HS-5 (cell line): ENCODE measurements around the gene RAP1GAP2.
"Not testable (repeated sequence)": the region's sequence is repeated elsewhere in the genome, so short reads cannot be mapped to it uniquely, and the experiment has no call there.

Experiments
- DNase-seq: peaks from one replicate; pipeline ENCODE4 v3.0.0-alpha.2; 2012; ENCODE audit warnings: low read depth

Gene RAP1GAP2

DNA sequence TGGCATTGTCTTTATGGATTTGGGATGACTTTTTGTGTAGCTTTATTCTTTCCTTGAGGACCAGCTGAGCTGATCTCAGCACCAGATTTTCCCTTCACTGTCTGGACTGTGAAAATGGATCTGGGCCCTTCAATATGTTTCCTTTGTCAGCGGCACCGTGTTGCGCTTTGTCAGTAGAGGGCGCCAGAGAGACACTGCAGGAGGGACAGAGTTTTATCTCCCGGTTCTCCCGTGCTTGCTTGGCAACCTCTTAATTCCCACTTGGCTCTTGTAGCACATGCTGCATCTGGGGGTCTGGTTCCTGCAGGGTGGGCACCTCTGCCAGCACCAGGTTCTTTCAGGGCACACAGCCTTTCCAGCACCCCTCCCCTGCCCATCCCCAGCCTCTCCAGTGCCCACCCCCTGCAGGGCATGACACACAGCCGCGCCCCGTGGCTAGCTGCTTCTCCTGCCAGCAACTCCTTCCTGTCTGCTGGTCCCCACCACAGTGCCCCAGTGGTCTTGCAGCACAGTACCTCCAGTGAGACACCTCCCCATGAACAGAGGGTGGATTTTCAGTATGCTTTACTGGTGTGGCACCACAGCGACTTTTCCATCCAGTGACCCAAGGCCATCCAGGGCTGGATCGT is 247.6 kb downstream of the RAP1GAP2 start:
- DNase-seq = no peak

DNA sequence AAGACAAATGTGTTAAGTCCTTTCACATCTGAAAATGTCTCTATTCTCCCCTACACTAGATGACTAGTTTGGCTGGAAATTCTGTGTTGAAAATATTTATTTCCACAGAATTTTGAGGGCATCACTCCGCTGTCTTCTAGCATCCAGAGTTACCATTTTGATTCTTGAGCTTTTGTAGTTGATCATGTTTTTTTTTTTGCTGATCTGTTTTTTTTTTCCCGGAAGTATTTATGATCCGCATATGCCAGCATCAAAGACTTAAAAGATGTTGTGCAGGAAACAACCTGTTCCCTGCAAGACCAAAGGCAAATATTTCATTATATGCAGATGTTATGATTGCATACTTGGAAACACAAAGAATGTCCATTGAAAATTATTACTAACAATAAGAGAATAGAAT is 250.5 kb downstream of the RAP1GAP2 start:
- no peak for DNase-seq

DNA sequence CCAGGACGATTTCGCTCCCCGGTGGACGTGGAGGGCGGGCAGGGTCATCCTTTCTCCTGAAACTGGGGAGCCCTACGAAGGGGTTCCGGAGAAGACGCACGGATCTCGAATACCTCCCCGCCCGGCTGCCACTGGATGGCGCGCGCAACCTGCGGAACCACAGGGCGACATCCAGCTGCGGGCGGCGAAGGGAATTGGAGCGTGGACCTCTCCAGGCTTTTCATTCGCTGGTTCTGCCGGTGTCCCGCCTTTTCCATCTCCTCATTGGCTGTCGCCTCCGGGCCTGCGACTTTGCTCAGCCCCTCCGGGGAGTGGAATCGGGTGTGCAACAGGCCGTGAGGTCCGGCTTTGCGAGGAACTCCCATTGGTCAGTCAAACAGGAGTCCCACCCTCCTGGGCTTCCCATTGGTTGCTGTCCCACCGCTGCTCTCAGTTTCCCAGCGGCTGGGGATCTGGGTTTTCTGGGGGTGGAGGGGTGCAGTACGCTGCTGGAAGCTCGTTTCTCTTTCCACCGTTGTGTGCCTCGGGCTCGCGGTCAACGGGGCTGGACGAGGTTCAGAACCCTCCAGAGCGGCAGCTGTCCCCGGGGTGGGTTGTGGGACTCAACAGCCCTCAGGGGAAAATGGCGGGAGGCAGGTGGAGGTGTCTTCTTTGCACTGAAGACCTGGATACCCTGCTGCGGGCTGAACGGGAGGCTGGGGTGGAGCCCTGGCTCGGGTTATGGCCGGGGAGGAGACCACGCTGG is 252.7 kb downstream of the RAP1GAP2 start:
- DNase-seq = peak; percentile 91

DNA sequence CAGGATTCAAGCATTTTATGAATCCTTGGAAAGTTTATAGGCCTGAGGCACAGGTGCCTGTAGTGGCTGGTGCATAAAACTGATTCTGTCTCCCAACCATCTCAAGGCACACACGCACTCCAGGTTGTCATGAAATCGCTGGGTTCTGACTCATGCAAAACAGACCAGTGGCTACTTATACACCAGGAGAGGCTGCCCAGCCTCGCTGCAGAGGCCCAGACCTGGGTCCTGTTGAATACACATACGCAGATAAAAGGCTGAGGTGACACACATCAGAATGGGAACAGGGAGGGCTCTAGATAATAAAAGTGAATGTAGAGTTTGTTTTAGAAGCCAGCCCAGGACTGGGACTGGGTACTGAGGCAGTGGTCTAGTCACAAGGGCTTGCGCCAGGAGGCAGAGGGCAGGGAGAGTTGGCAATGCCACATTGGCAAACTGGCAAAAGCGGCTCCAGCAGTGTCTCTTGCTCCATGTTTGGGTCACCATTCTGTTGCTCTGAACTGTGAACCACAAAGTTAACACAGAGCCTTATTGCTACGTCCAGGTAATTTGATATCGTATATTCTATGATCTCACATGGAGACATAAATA is 253.6 kb downstream of the RAP1GAP2 start:
- no peak for DNase-seq

- DNase-seq = not testable (repeated sequence)
Measured at GRCh38 chr17:3054868-3055267, 258.6 kb downstream of the RAP1GAP2 start.

DNA sequence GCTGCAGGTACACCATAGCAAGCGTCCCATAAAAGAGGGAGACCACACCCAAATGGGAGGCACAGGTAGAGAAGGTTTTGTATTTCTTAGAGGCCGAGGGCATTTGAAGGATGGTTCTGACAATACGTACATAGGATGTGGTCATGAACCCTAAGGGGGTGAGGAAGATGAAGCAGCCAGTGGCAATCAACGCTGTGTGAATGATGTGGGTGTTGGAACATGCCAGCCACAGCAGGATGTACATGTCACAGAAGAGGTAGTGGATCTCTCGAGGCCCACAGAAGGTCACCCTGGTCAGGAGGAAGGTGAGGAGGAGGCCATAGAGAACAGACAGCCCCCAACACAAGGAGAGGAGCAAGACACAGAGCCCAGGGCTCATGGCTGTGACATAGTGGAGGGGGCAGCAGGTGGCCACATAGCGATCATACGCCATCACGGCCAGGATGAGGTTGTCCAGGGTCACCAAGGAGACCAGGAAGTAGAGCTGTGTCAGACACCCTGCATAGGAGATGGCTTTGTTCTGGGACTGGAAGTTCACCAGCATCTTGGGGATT is 266.7 kb downstream of the RAP1GAP2 start:
- DNase-seq = not testable (repeated sequence)

GRCh38 chr17:3063507-3063906 is 267.3 kb downstream of the RAP1GAP2 start, which contains the start of gene OR1D5:
TSS of gene OR1D5 (minus strand) at chr17:3063607. CDS start at chr17:3063607, 0 bp downstream.
- not testable (repeated sequence) for DNase-seq

DNA sequence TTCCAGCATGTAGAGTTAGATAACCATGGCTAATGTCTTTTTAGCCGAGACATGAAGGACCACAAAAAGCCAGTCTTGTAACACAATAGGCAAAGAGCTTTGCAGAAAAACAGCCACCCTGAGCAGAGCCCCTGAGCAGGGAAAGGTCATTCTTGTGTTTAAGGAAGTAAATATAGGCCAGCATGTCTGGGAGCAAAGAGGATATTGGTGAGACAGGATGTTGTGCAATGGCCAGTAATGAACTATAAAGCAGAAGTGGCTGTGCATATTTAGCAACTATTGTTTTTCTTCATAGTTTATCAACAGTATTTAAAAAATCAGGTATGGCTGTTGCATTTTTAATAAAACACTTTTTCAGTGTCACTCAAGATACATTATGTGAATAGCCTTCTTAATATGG is 269.0 kb downstream of the RAP1GAP2 start:
- not testable (repeated sequence) for DNase-seq

GRCh38 chr17:3073850-3074249 is 277.6 kb downstream of the RAP1GAP2 start:
- not testable (repeated sequence) for DNase-seq
